Stimulated activated naive B cell treated with anti-CD40 and anti-IgM and Interleukin-4, amounts not matched to agents 10 μg/mL and 1 μg/mL and 100 μg/mL, for 72 hours (primary cell): ENCODE data around the gene SLC44A5.
"Not testable (repeated sequence)": the region's sequence is repeated elsewhere in the genome, so short reads cannot be mapped to it uniquely, and the experiment has no call there.

Source experiments
- ATAC-seq, 2 donors: fragments of 150-1000 bp; cut with Tn5 transposase; replicated peaks; 2 replicates each; pipeline ENCODE4 v1.10.0; 2021; ENCODE audit warnings: moderate library complexity in 1 of 2
- DNase-seq: peaks from one replicate; pipeline ENCODE4 v3.0.0; 2021
- H3K27ac Mint-ChIP-seq: one replicate; pipeline ENCODE4 v1.8.0; 2022; ENCODE audit warnings: mild to moderate bottlenecking, mixed read lengths
- H3K27me3 Mint-ChIP-seq, 2 donors: one replicate each; pipeline ENCODE4 v1.8.0; 2022; ENCODE audit warnings: mixed read lengths in 2 of 2
- H3K36me3 Mint-ChIP-seq, 2 donors: one replicate each; pipeline ENCODE4 v1.8.0; 2022; ENCODE audit warnings: mixed read lengths in 2 of 2, mild to moderate bottlenecking in 1 of 2
- H3K4me1 Mint-ChIP-seq, 2 donors: one replicate each; pipeline ENCODE4 v1.8.0; 2022; ENCODE audit warnings: mixed read lengths in 2 of 2, mild to moderate bottlenecking in 1 of 2
- H3K4me3 Mint-ChIP-seq, 2 donors: one replicate each; pipeline ENCODE4 v1.8.0; 2022; ENCODE audit warnings: mild to moderate bottlenecking in 2 of 2, mixed read lengths in 2 of 2, moderate library complexity in 1 of 2
- H3K9me3 Mint-ChIP-seq, 2 donors: one replicate each; pipeline ENCODE4 v1.8.0; 2022; ENCODE audit warnings: mixed read lengths in 2 of 2, mild to moderate bottlenecking in 1 of 2

SLC44A5 gene

GRCh38 chr1:75521658-75522057 is 89.3 kb downstream of the SLC44A5 start:
- Mint-ChIP-seq H3K36me3 (no peaks in the 10 kb centered on the region), H3K9me3 (peaks cover 0 to 1% of the 10 kb centered on the region in 2 donors), H3K4me3 (no peak overlapping the region), H3K4me1 (no peaks in the 10 kb centered on the region), H3K27ac (no peak overlapping the region), H3K27me3 (peaks cover 0 to 5% of the 10 kb centered on the region in 2 donors)
- ATAC-seq (no peak), DNase-seq (no peak)

GRCh38 chr1:75520862-75521475 is 89.9 kb downstream of the SLC44A5 start:
- no peak overlapping the region for H3K27ac Mint-ChIP-seq
- H3K27me3 Mint-ChIP-seq, result peaks cover 0 to 5% of the 10 kb centered on the region in 2 donors
- H3K9me3 Mint-ChIP-seq, result peaks cover 0 to 1% of the 10 kb centered on the region in 2 donors
- ATAC-seq (no peak), DNase-seq (no peak)
- no peaks in the 10 kb centered on the region for H3K4me1 Mint-ChIP-seq
- H3K4me3 Mint-ChIP-seq, result no peak overlapping the region
- no peaks in the 10 kb centered on the region for H3K36me3 Mint-ChIP-seq

GRCh38 chr1:75519651-75520427 is 91.1 kb downstream of the SLC44A5 start:
- no peaks in the 10 kb centered on the region for H3K36me3 Mint-ChIP-seq
- peaks cover 0 to 1% of the 10 kb centered on the region in 2 donors for H3K9me3 Mint-ChIP-seq
- no peak overlapping the region for H3K27ac Mint-ChIP-seq
- no peak for ATAC-seq
- DNase-seq, result no peak
- H3K4me1 Mint-ChIP-seq, result no peaks in the 10 kb centered on the region
- H3K27me3 Mint-ChIP-seq, result peaks cover 0 to 5% of the 10 kb centered on the region in 2 donors
- H3K4me3 Mint-ChIP-seq, result no peak overlapping the region

GRCh38 chr1:75518686-75519085 is 92.2 kb downstream of the SLC44A5 start:
- ATAC-seq (no peak), DNase-seq (no peak)
- Mint-ChIP-seq H3K4me3 (no peak overlapping the region), H3K36me3 (no peaks in the 10 kb centered on the region), H3K27ac (no peak overlapping the region), H3K27me3 (peaks cover 0 to 5% of the 10 kb centered on the region in 2 donors), H3K9me3 (no peaks in the 10 kb centered on the region), H3K4me1 (no peaks in the 10 kb centered on the region)

GRCh38 chr1:75514270-75514669 is 96.6 kb downstream of the SLC44A5 start:
- H3K4me1 Mint-ChIP-seq, result no peaks in the 10 kb centered on the region
- H3K27me3 Mint-ChIP-seq, result peaks cover 0 to 5% of the 10 kb centered on the region in 2 donors
- H3K4me3 Mint-ChIP-seq, result no peak overlapping the region
- no peak for DNase-seq
- H3K9me3 Mint-ChIP-seq, result peaks cover 0 to 2% of the 10 kb centered on the region in 2 donors
- ATAC-seq, result no peak
- H3K27ac Mint-ChIP-seq, result no peak overlapping the region
- no peaks in the 10 kb centered on the region for H3K36me3 Mint-ChIP-seq

GRCh38 chr1:75506976-75507375 is 103.9 kb downstream of the SLC44A5 start:
- H3K4me3 Mint-ChIP-seq, result no peak overlapping the region
- DNase-seq (no peak), ATAC-seq (no peak)
- peaks cover 0 to 2% of the 10 kb centered on the region in 2 donors for H3K9me3 Mint-ChIP-seq
- no peak overlapping the region for H3K27ac Mint-ChIP-seq
- H3K36me3 Mint-ChIP-seq, result no peaks in the 10 kb centered on the region
- H3K27me3 Mint-ChIP-seq, result no peaks in the 10 kb centered on the region
- H3K4me1 Mint-ChIP-seq, result no peaks in the 10 kb centered on the region

GRCh38 chr1:75503221-75503974 is 107.5 kb downstream of the SLC44A5 start:
- no peak for DNase-seq
- H3K9me3 Mint-ChIP-seq, result peaks cover 0 to 3% of the 10 kb centered on the region in 2 donors
- no peak overlapping the region for H3K4me3 Mint-ChIP-seq
- no peak overlapping the region for H3K27ac Mint-ChIP-seq
- H3K4me1 Mint-ChIP-seq, result no peaks in the 10 kb centered on the region
- no peaks in the 10 kb centered on the region for H3K36me3 Mint-ChIP-seq
- ATAC-seq, result no peak
- no peaks in the 10 kb centered on the region for H3K27me3 Mint-ChIP-seq

- Mint-ChIP-seq H3K36me3 (no peaks in the 10 kb centered on the region), H3K4me3 (no peak overlapping the region), H3K27me3 (no peaks in the 10 kb centered on the region), H3K4me1 (no peaks in the 10 kb centered on the region), H3K27ac (no peak overlapping the region), H3K9me3 (peaks cover 0 to 3% of the 10 kb centered on the region in 2 donors)
- ATAC-seq (no peak), DNase-seq (no peak)
Observed at GRCh38 chr1:75502776-75503175, 108.1 kb downstream of the SLC44A5 start.

GRCh38 chr1:75501577-75502295 is 109.2 kb downstream of the SLC44A5 start:
- Mint-ChIP-seq H3K36me3 (no peaks in the 10 kb centered on the region), H3K27me3 (no peaks in the 10 kb centered on the region), H3K4me1 (no peaks in the 10 kb centered on the region), H3K27ac (no peak overlapping the region), H3K9me3 (peaks cover 0 to 3% of the 10 kb centered on the region in 2 donors), H3K4me3 (no peak overlapping the region)
- ATAC-seq, result no peak
- DNase-seq, result no peak

- no peak for ATAC-seq
- no peak overlapping the region for H3K27ac Mint-ChIP-seq
- H3K36me3 Mint-ChIP-seq, result no peaks in the 10 kb centered on the region
- no peak overlapping the region for H3K4me3 Mint-ChIP-seq
- no peaks in the 10 kb centered on the region for H3K4me1 Mint-ChIP-seq
- no peaks in the 10 kb centered on the region for H3K27me3 Mint-ChIP-seq
- H3K9me3 Mint-ChIP-seq, result peaks cover 4 to 12% of the 10 kb centered on the region in 2 donors
- no peak for DNase-seq
Observed at GRCh38 chr1:75492011-75492410, 118.9 kb downstream of the SLC44A5 start.

- no peak overlapping the region for H3K27ac Mint-ChIP-seq
- H3K4me3 Mint-ChIP-seq, result no peak overlapping the region
- DNase-seq, result no peak
- H3K27me3 Mint-ChIP-seq, result no peaks in the 10 kb centered on the region
- no peaks in the 10 kb centered on the region for H3K36me3 Mint-ChIP-seq
- peaks cover 8 to 12% of the 10 kb centered on the region in 2 donors for H3K9me3 Mint-ChIP-seq
- no peak for ATAC-seq
- H3K4me1 Mint-ChIP-seq, result no peaks in the 10 kb centered on the region
Observed at GRCh38 chr1:75487399-75487798, 123.5 kb downstream of the SLC44A5 start.

- Mint-ChIP-seq H3K9me3 (peaks cover 8 to 14% of the 10 kb centered on the region in 2 donors), H3K36me3 (no peaks in the 10 kb centered on the region), H3K27me3 (no peaks in the 10 kb centered on the region), H3K27ac (no peak overlapping the region), H3K4me1 (no peaks in the 10 kb centered on the region), H3K4me3 (no peak overlapping the region)
- DNase-seq, result no peak
- no peak for ATAC-seq
Observed at GRCh38 chr1:75484789-75485188, 126.1 kb downstream of the SLC44A5 start.

GRCh38 chr1:75482951-75483350 is 128.0 kb downstream of the SLC44A5 start:
- H3K9me3 Mint-ChIP-seq, result peaks cover 8 to 18% of the 10 kb centered on the region in 2 donors
- H3K4me1 Mint-ChIP-seq, result no peaks in the 10 kb centered on the region
- H3K36me3 Mint-ChIP-seq, result no peaks in the 10 kb centered on the region
- H3K27me3 Mint-ChIP-seq, result no peaks in the 10 kb centered on the region
- no peak overlapping the region for H3K27ac Mint-ChIP-seq
- no peak overlapping the region for H3K4me3 Mint-ChIP-seq
- no peak for ATAC-seq
- DNase-seq, result no peak

- H3K9me3 Mint-ChIP-seq, H3K27ac Mint-ChIP-seq, ATAC-seq, H3K27me3 Mint-ChIP-seq, H3K4me1 Mint-ChIP-seq, DNase-seq, H3K4me3 Mint-ChIP-seq, H3K36me3 Mint-ChIP-seq: not testable (repeated sequence)
Observed at GRCh38 chr1:75476486-75476885, 134.4 kb downstream of the SLC44A5 start.
